ENCODE data around the gene PDP2. TPM values are rescaled to one million over a fixed set of nuclear protein-coding genes. Genes with fewer than 3 reads are reported as not detected.

PDP2 gene
- total RNA-seq, 4 donors from 2014 or later = 2.2 to 5.2 (median 4.1) TPM

DNA sequence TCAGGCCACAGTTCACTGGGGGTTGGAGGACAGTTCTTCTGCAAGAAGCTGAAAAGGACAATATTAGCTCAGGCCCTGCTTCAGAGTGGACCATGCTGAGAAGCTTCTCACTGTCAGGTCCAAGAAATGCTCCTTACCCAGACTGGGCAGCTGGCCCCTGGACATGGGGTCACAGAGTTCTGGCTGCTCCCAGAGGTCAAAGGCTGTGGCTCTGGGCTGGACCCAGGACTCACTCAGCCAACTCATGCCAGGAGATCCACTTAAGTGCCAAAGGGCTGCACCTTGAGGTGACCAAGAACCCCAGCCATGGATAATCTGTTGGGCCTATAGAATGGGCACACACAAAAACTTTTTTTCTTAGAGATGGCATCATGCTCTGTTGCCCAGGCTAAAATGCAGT is 59.1 kb downstream of the PDP2 start:
- intact Hi-C loops (cut with DNase I; ENCODE audit: low total_unique reads) = no loop called here
- TF ChIP-seq CTCF (IDR thresholded peaks at IDR 0.05 in 4 of 5, conservative IDR thresholded peaks at IDR 0.05 in 1 of 5) = no peak
- Histone ChIP-seq H3K27me3 (no peaks in the 10 kb centered on the region), H3K4me3 (no peak overlapping the region), H3K36me3 (peaks cover 0 to 71% of the 10 kb centered on the region in 2 donors), H3K27ac (peak overlapping the region in 1 of 4 donors; percentile 28), H3K9me3 (no peaks in the 10 kb centered on the region), H3K4me1 (peaks cover 22 to 25% of the 10 kb centered on the region in 2 donors)
- in situ Hi-C loops (cut with MboI; ENCODE audit: low sequenced_read_pairs in 4 of 4) = no loop called here
- no peak for ATAC-seq
- DNase-seq = no peak

- no peak for TF ChIP-seq POLR2A (IDR thresholded peaks at IDR 0.05)
- TF ChIP-seq CTCF (IDR thresholded peaks at IDR 0.05 in 4 of 5, conservative IDR thresholded peaks at IDR 0.05 in 1 of 5) = no peak
- no peaks in the 10 kb centered on the region for H3K9me3 ChIP-seq
- intact Hi-C loops (cut with DNase I; ENCODE audit: low total_unique reads) = no loop called here
Measured at GRCh38 chr16:66940236-66940635, 59.9 kb downstream of the PDP2 start.

More at GRCh38 chr16:66940236-66940635, 59.9 kb downstream of the PDP2 start:
- no peak overlapping the region for H3K4me3 ChIP-seq
- peaks cover 0 to 71% of the 10 kb centered on the region in 2 donors for H3K36me3 ChIP-seq
- peak overlapping the region in 1 of 4 donors; percentile 38 for H3K27ac ChIP-seq
- DNase-seq (no peak), ATAC-seq (no peak)
- in situ Hi-C loops (cut with MboI; ENCODE audit: low sequenced_read_pairs in 4 of 4) = no loop called here
- H3K27me3 ChIP-seq = no peaks in the 10 kb centered on the region
- peaks cover 22 to 24% of the 10 kb centered on the region in 2 donors for H3K4me1 ChIP-seq

Other genes with a start within 250 kb of the PDP2 start
- gene CMTM4, start 183.8 kb upstream of the PDP2 start, total RNA-seq = 10 to 100 TPM in 1 of 4 donors, 1 to 10 TPM in 3; 5.7 to 15.0 (median 7.2) TPM
- 10 to 100 TPM; 57.4 to 80.3 (median 62.6) TPM for gene DYNC1LI2, start 128.9 kb upstream of the PDP2 start, total RNA-seq
- gene TERB1, start 78.9 kb upstream of the PDP2 start, total RNA-seq = not detected
- 10 to 100 TPM; 29.1 to 57.0 (median 34.8) TPM for gene NAE1, start 49.5 kb upstream of the PDP2 start, total RNA-seq
- under 1 TPM in 1 of 4 donors, not detected in 3; 0.19 TPM for gene CA7, start 36.1 kb upstream of the PDP2 start, total RNA-seq
- under 1 TPM in 3 of 4 donors, not detected in 1; 0.10 to 0.87 (median 0.16) TPM for gene CDH16, start 38.4 kb downstream of the PDP2 start, total RNA-seq
- gene RRAD, start 45.0 kb downstream of the PDP2 start, total RNA-seq = 1,000 to 10,000 TPM in 1 of 4 donors, 100 to 1,000 TPM in 3; 286 to 1,191 (median 655) TPM
- 100 to 1,000 TPM; 189 to 338 (median 264) TPM for gene CIAO2B, start 53.9 kb downstream of the PDP2 start, total RNA-seq
- gene CES2, start 55.0 kb downstream of the PDP2 start, total RNA-seq = 10 to 100 TPM; 25.6 to 48.2 (median 37.7) TPM
- 10 to 100 TPM; 10.3 to 30.3 (median 12.9) TPM for gene CES3, start 80.8 kb downstream of the PDP2 start, total RNA-seq
- gene CES4A, start 108.1 kb downstream of the PDP2 start, total RNA-seq = 10 to 100 TPM; 12.0 to 82.7 (median 17.4) TPM
- gene CBFB, start 148.6 kb downstream of the PDP2 start, total RNA-seq = 100 to 1,000 TPM in 2 of 4 donors, 10 to 100 TPM in 2; 38.9 to 105 (median 96.5) TPM
- 10 to 100 TPM; 23.3 to 63.4 (median 48.9) TPM for gene PHAF1, start 229.4 kb downstream of the PDP2 start, total RNA-seq